Germinal center (tissue), 1 donor: ENCODE data around the gene TGFBR3.
"Not testable (repeated sequence)": the region's sequence is repeated elsewhere in the genome, so short reads cannot be mapped to it uniquely, and the experiment has no call there.

Experiments
- DNase-seq: peaks from one replicate; pipeline ENCODE4 v3.0.0; 2012; ENCODE audit warnings: mixed read lengths, low spot score

TGFBR3 gene

DNA sequence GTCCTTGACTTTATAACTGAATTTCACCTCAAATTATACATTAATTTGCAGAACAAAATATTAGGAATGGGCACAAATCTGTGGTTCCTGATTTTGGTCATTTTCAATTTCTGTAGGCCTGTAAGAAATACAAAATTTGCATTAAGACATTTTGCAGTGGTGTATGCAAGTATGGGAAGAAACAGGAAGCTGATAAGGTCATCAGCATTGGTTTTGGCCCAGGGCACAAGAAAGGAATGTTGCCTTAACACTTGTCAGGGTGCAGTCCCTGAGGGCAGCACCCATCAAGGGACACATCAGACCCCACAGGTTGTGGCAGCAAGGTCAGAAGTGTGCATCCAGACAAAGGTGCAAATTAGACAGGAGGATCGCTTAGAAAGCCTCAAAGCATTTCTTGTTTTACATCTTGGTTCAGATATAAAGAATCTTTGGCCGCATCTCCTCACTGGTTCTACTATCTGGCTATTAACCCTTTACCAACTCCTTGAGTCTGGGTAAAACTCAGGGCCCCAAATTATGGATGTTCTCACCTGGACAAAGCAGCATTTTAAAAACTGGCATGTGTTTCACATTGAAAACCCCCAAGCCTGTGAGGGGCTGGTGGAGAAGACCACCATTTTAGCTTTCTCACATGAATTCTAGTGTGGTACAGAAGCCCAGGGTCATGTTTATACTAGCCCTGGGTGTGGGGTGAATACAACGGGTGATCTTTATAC lies 202.9 kb downstream of the TGFBR3 start:
- no peak for DNase-seq

DNA sequence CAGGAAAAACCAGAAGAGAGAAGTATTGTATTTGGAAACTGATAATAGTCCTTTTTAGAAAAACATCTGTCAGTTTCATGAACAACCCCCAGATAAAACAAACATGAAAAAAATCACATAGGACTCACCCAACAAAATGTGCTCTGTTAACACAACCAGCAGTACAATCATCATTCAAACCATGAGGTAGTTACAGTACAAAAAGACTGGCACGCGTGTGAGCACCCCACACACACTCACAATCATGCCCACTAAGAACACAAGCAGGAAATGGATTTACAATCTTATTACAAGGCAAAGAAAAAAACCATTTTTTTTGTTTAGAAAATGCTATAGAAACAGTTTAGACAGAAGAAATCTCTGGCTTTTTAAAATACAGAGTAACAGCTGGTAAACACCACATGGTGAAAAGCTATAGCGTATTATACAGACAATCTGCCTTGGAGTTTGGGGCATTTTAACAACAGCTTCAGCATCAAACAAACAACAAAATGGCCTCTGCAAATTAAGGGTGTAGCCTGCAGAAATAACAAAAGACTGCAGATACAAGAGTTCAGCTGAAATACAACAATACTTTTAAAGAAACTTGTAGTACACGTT lies 205.3 kb downstream of the TGFBR3 start:
- no peak for DNase-seq

DNA sequence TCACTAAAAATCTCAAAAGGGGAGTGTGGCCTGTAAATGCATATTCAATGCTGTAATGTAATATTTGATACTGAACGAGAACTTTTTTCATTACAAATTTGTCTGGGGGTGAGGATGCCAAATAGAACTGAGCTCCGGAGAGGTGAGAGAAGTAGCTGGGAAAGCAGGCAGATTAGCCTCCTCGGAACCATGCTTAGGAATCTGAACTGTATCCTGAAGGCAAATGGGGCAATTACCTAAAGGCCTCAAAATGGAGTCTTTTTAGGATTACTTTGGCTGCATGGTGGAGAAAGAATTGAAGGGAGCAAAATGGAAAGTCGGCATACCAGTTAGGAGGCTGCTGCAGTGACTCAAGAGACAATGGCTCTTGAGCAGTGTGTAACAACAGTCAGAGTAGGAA lies 206.5 kb downstream of the TGFBR3 start:
- no peak for DNase-seq

DNA sequence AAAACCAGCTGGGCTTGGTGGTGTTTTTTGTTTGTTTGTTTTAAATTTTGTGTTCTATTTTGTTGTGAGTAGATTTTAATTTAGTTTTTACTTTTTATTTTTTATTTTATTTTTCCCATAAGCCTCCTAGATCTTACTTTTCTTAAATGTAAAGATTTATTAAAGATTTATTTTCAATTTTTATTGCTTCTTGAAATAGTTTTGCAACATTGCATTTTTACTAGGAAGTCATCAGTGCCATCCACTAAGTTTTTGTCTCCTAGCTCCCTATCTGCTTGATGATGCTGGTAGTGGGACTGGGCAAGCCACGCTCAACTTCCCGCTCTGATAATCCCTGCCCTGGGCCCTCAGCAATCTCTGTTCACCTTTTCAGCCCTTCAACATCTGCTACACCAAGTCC lies 209.9 kb downstream of the TGFBR3 start:
- DNase-seq = no peak

DNA sequence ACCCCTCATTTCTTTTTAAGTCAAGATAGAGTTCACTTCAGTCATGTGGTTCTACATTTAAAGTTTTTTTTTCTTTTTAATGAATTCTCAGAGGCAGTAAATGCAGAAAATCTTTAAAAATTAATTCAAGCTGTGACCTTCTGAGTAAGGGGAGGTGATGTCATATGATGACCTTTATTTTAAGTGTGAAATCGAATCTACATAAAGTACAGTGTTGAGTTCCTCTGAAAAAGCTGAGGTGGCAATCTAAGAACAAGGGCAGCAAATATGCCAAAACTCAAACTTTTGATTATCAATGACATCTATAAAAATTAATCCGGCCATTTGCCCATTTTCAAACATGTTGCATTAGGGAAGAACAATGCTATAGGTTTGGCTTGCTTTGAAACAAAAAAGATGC lies 211.8 kb downstream of the TGFBR3 start:
- DNase-seq = no peak

DNA sequence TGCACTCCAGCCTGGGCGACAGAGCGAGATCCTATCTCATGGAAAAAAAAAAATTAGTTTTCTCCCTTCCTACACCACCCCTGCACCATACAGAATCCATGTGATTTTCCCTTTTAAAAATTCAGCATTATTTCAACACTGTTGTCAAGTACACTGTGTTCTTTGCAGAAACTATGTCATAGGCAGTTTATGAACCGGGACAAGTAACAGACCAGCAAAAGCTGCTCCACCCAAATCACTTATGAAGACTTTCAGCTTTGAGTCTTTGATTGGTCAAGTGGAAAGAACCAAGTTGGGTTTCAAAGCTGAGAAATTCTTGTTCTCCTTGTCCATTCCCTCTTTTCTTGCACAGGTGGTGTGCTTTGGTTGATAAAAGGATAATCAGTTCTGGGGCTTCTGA lies 212.3 kb downstream of the TGFBR3 start:
- no peak for DNase-seq

DNA sequence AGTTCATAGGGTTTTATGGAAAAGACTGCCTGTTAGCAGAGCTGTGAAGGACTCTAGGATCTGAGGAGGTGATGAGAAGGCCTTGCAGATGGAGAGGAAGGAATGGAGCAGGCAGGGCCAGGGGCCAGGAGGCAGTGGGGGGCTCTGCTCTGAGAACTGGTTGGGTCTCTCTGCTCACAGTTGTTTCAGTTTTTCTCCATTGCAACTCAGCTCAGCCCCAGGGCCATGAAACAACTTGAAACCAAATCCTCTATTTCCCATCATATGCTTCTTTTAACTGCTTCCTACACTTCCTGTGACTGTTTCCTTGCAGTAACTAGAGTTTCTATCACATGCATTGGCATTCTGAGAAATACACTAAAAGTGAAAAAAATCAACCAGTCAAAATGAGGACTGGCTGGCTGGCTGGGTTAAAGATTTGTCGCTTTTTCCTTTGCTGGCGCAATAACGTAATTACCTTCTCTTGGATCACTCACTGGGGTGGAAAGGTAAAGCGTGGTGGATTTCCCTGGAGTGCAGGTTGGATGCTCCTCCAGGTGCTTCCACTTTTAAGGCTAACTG lies 213.3 kb downstream of the TGFBR3 start:
- no peak for DNase-seq

DNA sequence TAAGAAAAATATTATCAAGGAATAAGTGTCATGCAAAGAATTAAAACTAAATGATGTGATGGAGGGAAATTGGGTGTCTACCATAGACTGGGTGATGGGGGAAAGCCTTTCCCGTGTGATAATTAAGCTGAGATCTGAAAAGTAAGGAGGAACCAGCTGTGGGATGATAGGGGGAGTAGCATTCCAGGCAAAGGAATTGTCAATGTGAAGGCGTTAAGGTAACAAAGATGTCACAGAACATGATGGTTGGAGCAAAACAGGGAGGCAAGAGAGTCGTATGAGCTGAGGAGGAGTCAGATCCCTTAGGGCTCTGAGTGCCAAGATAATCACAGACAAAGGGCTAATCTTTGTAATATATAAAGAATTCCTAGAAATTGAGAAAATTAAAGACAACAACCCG lies 215.2 kb downstream of the TGFBR3 start:
- no peak for DNase-seq

DNA sequence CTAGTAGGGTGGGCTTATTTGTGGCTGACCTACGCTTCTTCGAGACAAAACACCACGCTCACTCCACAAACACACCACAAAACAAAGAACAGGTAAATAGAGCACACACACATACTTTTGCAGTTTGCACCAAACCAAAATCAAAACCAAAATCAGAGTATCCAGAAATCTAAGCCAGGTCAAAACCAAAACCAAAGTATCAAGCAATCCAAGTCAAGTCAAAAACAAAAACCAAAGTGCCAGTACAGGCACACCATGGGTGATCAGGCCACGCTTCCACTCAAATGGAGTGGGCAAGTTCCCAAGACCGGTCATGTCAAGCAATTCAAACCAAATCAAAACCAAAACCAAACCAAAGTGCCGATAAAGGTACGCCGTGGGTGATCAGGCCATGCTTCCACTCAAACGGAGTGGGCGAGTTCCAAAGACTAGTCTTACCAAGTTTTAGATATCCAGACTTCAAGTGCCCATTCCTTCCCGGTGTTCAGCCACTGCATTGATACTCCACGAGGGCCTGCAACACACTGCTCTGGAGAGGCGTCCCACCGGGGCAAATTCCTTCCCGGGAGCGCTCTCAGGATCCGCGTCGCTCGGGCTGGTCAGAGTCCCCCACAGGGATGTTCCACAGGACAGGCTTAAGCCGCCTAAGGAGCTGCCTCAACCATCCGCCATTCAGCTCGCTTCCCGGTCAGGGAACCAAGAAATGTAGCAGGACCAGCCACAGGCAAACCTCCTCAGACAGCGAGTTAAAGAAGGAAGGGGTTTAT lies 216.2 kb downstream of the TGFBR3 start:
- DNase-seq = no peak

DNA sequence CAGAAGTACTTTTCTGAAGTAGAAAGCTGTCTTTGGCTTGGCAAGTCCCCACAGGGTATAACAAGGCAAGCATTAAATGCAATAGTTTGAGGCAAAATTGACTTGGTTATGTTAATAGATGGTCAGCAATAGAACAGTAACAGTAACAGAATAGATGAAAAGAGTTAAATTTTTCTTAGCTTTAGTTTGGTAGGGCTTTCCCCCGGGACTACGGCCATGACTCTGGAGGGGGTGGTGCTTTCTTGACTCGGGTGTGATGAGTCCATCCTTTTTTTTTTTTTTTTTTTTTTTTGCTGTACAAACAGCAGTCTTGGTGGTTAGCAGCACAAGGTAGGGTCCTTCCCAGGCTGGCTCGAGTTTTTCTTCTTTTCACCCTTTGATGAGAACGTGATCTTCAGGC lies 219.3 kb downstream of the TGFBR3 start:
- not testable (repeated sequence) for DNase-seq

DNA sequence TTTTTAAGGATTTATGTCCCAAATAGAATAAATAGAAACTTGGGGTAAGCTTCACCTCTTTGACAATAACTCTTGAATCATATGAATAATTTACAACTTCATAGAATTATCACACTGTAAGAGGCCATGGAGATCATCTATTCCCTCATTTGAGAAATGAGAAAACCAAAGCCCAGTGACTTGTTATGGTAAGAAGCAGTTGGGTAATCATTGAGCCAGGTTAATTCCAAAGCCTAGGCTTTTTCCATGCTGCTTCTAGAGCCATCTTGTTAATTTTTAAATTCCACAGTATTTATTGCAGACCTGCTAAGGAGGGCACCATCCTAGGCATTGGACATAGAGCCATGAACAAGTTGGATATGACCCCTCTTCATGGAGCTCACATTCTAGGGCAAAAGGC lies 224.8 kb downstream of the TGFBR3 start:
- no peak for DNase-seq

DNA sequence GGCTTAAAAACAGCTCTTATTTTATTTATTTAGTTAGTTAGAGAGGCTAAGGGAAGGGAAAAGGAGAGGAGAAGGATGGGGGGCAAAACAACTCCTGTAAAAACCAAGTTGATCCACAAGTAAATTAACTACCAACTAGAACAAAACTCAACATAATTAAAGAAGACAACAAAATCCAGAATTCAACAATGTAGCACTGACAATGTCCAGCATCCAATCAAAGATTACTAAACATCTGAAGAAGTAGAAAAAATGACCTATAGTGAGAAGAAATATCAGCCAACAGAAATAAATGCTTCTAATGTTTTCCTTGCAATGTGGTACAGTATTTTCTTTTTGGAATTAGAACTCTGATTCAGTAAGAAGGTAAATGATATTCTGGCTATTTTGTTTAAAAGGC lies 225.2 kb downstream of the TGFBR3 start:
- DNase-seq = no peak

DNA sequence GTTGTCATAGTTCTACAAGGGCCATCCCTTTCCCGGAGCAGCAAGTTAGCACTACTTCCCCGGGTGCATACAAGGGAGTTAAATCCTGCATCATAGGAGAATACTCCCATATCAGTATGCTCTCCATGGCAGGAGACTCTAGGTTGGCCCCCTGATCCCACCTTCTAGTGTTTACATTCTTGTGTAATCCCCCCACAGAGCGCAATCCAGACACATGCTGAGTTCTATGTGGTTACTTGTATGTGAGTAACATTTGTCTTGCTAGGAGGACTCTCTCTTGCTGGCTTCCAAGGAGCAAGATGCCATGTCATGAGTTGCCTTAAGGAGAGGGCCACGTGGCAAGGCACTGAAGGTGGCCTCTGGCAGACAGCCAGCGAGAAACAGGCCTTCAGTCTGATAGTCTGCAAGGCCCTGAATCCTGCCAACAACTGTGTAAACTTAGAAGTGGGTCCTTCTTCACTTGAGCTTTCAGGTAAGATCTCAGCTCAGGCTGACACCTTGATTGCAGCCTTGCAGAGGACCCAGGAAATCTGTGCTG lies 230.0 kb downstream of the TGFBR3 start:
- no peak for DNase-seq

DNA sequence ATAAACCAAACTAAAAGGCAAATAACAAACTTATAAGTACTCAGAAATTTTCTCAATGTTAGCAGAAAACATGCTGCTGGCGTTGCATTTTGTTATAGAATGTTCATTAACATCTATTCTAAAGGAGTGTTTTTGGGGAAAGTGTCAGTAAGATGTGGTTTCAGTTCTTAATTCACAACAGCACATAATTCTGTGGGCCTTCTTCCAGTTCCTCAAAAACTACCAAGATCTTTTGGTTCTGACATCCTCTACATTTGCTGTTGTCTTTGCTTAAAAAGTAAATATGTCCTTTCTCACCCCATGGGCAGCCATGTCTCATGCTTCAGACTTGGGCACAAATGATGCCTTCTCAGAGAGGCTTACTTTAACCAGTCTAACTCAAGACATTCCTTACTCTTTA lies 232.8 kb downstream of the TGFBR3 start:
- DNase-seq = no peak

DNA sequence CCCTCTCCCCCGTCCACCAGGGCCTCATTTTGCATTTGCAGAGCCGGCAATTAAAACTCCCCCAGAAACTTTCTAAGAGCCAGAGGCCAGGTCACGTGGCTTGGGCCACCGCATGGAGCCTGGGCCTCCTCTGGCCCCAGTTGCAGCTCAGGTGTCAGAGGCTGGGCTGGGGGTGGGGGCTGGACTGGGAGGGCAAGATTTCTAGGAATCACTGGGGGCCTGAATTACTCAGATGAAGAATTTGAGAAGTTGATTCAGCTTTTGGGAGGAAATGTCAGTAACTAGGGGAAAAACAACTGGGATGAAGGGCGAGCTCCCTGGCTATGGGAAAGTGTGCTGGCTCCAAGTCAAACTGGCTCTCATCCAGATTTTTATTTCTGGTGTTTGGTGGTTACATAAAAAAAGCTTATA lies 234.3 kb downstream of the TGFBR3 start:
- no peak for DNase-seq

DNA sequence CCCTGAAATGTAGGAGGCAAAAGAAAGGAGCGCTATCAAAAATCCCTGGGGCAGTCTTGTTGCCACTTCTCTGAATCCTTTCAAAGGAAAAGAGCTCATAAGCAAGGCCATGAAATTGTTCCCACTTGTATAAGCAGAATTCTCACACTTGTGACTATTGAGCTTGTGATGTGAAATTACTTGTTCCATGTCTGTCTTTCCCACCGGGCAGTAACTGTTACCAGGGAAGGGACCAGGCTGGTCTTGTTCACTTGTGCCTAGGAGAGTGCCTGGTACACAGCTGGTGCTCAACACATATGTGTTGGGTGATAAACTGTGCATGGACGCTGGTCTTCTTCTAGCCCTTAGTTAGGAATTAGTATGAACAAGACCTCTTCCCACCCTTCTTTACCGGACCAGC lies 234.7 kb downstream of the TGFBR3 start:
- no peak for DNase-seq

DNA sequence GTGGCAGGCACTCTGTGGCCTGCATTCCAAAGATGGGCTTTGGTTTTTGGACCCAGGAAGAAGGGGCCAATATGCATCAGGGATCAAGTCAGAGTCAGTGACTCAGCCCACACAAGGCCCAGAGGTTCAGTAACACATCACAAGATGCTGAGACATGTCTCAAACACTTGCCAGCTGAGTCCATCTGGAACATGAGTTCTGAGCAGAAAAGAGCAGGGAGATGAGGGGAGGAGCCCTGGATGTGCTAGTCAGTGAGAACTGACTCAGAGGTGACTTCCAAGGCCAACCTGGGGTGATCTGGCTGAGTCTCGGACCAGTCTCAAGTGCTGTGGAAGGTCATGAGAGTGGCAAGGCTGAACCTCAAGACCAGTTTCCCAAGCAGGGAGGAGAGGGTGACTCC lies 235.2 kb downstream of the TGFBR3 start:
- DNase-seq = no peak

DNA sequence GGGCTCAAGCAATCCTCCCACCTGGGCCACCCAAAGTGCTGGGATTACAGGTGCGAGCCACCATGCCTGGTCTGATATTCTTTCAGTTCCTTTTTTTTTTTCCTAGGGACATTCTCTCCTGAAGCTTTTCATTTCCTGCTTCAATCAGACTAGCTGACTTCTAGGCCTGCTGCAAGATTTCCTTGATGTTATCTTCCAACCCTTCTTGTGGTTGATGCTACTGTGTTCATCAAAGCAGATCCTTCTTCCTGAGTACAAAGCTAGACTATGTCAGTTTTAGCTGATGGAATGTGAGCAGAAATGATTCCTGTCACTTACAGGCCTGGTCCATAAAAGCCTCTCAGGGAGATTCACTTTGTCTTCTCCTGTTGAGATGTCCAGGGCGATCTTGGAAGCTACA lies 238.9 kb downstream of the TGFBR3 start:
- DNase-seq = no peak

DNA sequence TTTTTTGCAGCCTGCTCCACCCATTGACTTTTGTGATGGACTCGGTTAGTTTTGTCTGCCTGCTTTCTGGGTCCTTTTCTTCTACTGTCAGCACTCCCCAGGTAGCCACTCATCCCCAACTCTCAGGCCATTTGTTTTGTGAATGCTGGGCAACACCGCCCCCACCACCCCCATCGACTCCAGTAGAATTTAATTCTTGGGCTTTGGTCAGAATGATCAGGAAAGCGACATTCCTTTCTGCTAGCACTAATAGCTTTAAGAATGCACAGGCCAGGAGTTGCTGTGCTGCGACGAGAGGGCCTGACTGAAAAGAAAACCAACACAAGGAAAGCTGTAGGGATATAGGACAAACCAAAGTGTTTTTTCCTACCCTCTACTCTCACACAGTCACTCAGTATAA lies 240.9 kb downstream of the TGFBR3 start:
- DNase-seq = no peak

DNA sequence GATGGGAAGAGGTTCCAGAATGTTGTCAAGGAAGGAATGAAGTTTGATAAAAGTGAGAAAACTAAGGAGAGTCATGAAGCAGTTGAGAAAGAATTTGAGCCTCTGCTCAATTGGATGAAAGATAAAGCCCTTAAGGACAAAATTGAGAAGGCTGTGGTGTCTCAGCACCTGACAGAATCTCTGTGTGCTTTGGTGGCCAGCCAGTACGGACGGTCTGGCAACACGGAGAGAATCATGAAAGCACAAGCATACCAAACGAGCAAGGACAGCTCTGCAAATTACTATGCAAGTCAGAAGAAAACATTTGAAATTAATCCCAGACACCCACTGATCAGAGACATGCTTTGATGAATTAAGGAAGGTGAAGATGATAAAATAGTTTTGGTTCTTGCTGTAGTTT lies 242.5 kb downstream of the TGFBR3 start:
- no peak for DNase-seq

DNA sequence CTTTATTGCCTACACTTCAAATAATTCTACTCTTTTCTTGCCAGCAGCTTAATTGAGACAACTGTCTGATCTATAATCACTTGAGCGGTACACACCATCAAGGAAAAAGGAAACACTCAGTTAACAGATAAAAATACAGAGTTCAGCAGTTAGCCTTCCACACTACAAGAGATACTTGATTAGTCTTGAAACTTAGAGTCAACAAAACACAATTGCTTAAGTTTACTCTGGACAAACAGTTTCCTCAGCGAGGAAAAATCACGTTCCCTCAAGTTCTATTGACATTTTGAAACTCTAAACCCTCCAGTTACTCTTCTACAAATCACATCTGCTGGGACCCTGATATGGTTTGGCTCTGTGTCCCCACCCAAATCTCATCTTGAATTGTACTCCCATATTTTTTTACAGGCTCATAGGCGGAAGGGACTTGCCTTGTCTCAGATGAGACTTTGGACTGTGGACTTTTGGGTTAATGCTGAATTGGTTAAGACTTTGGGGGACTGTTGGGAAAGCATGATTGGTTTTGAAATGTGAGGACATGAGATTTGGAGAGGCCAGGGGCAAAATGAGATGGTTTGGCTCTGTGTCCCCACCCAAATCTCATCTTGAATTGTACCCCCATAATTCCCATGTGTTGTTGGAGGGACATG lies 244.9 kb downstream of the TGFBR3 start:
- no peak for DNase-seq

DNA sequence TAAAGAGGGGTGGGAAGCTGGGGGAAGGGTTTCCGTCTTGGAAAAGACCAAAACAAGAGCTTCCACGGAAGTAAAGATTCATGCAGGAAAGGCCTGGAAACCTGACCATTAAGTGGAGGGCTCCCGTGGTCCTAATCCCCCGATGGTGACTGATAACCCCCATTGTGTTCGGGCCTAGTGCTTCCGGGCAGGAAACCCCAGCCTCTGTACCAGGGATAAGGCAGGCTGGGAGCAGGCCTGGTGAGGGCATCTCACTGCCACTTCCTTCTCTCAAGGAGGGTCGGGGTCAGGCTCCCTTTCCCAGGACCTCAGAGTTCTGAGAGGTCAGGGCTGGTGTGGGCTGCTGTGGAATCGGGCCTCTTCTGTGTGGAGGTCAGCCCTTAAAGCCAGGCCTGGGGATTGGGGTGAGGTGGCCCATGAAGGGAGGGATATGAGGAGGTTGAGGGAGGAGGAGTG lies 248.4 kb downstream of the TGFBR3 start:
- DNase-seq = no peak
